ENCODE results near the gene CCDC192.

- TF ChIP-seq POLR2A (IDR thresholded peaks at IDR 0.05) (no peak), CTCF (IDR thresholded peaks at IDR 0.05) (no peak)
Observed at GRCh38 chr5:127834554-127834953, 131.4 kb downstream of the CCDC192 start.
